Brain pericyte (primary cell): Measurements from ENCODE around the gene NOG.

Experiments used
- DNase-seq: peaks from one replicate; pipeline ENCODE4 v3.0.0-alpha.2; 2012; ENCODE audit warnings: low read depth, low spot score

Gene NOG

GRCh38 chr17:56635641-56636040, 42.1 kb downstream of the NOG start:
- no peak for DNase-seq

- no peak for DNase-seq
Observed at GRCh38 chr17:56636265-56636664, 42.8 kb downstream of the NOG start.

GRCh38 chr17:56637254-56637653, 43.8 kb downstream of the NOG start:
- no peak for DNase-seq

- no peak for DNase-seq
Observed at GRCh38 chr17:56638591-56639051, 45.1 kb downstream of the NOG start.

- DNase-seq = no peak
Observed at GRCh38 chr17:56639517-56639916, 46.0 kb downstream of the NOG start.

GRCh38 chr17:56640116-56640515, 46.6 kb downstream of the NOG start:
- DNase-seq = no peak

GRCh38 chr17:56641373-56641772, 47.9 kb downstream of the NOG start:
- DNase-seq = no peak

- DNase-seq = no peak
Observed at GRCh38 chr17:56641894-56642293, 48.4 kb downstream of the NOG start.

GRCh38 chr17:56642424-56642823, 48.9 kb downstream of the NOG start:
- DNase-seq = no peak
